Thoracic aorta (tissue), 2 donors: ENCODE results near the gene TPPP. TPM values are rescaled to one million over a fixed set of nuclear protein-coding genes. Genes with fewer than 3 reads are reported as not detected.
"Not testable (repeated sequence)": the region's sequence is repeated elsewhere in the genome, so short reads cannot be mapped to it uniquely, and the experiment has no call there.

Experiments used
- ATAC-seq: fragments of 150-250 bp; one replicate; pipeline ENCODE4 v1.8.0; 2017; ENCODE audit warnings: low read depth; ENCODE audit not compliant: insufficient number of reproducible peaks, low FRiP score
- DNase-seq: peaks from one replicate; pipeline ENCODE4 v3.0.0-alpha.2; 2020; ENCODE audit warnings: low spot score
- H3K27ac ChIP-seq, 2 donors: fragments of 200-600 bp; sonication (generic); 1 replicate in 1 of 2; 2 replicates in 1 of 2; pipeline ENCODE4 v1.5.1; 2016; ENCODE audit warnings: mild to moderate bottlenecking in 2 of 2, moderate library complexity in 2 of 2
- H3K27me3 ChIP-seq: fragments of 200-600 bp; sonication (generic); replicated peaks from 2 replicates; pipeline ENCODE4 v1.6.0; 2016; ENCODE audit warnings: mild to moderate bottlenecking; ENCODE audit not compliant: insufficient read depth
- H3K36me3 ChIP-seq: fragments of 200-600 bp; sonication (generic); one replicate; pipeline ENCODE4 v1.5.1; 2016
- H3K4me1 ChIP-seq, 2 donors: fragments of 200-600 bp; sonication (generic); 1 replicate in 1 of 2; 2 replicates in 1 of 2; pipeline versions ENCODE4 v1.5.1 to v1.6.0; 2016; ENCODE audit warnings: low read depth in 2 of 2, mild to moderate bottlenecking in 1 of 2; ENCODE audit not compliant: control insufficient read depth in 1 of 2
- H3K4me3 ChIP-seq: fragments of 200-600 bp; sonication (generic); 2 replicates; pipeline ENCODE4 v1.5.1; 2016; ENCODE audit warnings: mild to moderate bottlenecking
- H3K9me3 ChIP-seq: fragments of 200-600 bp; sonication (generic); 2 replicates; pipeline ENCODE4 v1.5.1; 2016
- CTCF ChIP-seq: fragments of 200-600 bp; sonication (generic); IDR thresholded peaks from one replicate; pipeline ENCODE4 v1.5.1; 2019; ENCODE audit warnings: antibody characterized with exemption
- total RNA-seq, 2 donors: library from RNA; depleted of rRNA; stranded (reverse); fragments of >200 nt; gene quantifications; one replicate each; pipeline versions ENCODE4 v1.1.0 to v1.2.3, GENCODE V29; 2016

The TPPP gene
- total RNA-seq, 2 donors from 2014 or later, result 9.9 to 13.0 TPM

GRCh38 chr5:685262-686171 is 7.6 kb downstream of the TPPP start:
- Histone ChIP-seq H3K36me3 (no peaks in the 10 kb centered on the region), H3K4me3 (no peak overlapping the region), H3K27ac (no peak overlapping the region), H3K4me1 (no peaks in the 10 kb centered on the region), H3K9me3 (no peaks in the 10 kb centered on the region), H3K27me3 (no peaks in the 10 kb centered on the region)
- ATAC-seq (no peak), DNase-seq (no peak)
- TF ChIP-seq CTCF, result no peak

GRCh38 chr5:684751-685216 is 8.4 kb downstream of the TPPP start:
- H3K36me3 ChIP-seq, result no peaks in the 10 kb centered on the region
- H3K27me3 ChIP-seq, result no peaks in the 10 kb centered on the region
- no peak for ATAC-seq
- H3K4me3 ChIP-seq, result no peak overlapping the region
- DNase-seq, result no peak
- no peak for TF ChIP-seq CTCF
- no peaks in the 10 kb centered on the region for H3K9me3 ChIP-seq
- H3K4me1 ChIP-seq, result no peaks in the 10 kb centered on the region
- no peak overlapping the region for H3K27ac ChIP-seq

- DNase-seq (no peak), ATAC-seq (no peak)
- Histone ChIP-seq H3K9me3 (no peaks in the 10 kb centered on the region), H3K36me3 (no peaks in the 10 kb centered on the region), H3K27me3 (no peaks in the 10 kb centered on the region), H3K4me1 (no peaks in the 10 kb centered on the region), H3K4me3 (no peak overlapping the region), H3K27ac (no peak overlapping the region)
- TF ChIP-seq CTCF, result no peak
Observed at GRCh38 chr5:683551-684481, 9.3 kb downstream of the TPPP start.

- not testable (repeated sequence) for ATAC-seq, DNase-seq, H3K9me3 ChIP-seq, H3K4me1 ChIP-seq, H3K36me3 ChIP-seq, H3K27me3 ChIP-seq, H3K4me3 ChIP-seq, H3K27ac ChIP-seq
Observed at GRCh38 chr5:682651-683358, 10.3 kb downstream of the TPPP start.

- not testable (repeated sequence) for H3K4me3 ChIP-seq, H3K27ac ChIP-seq, H3K27me3 ChIP-seq, DNase-seq, H3K36me3 ChIP-seq, ATAC-seq, H3K9me3 ChIP-seq, H3K4me1 ChIP-seq
Observed at GRCh38 chr5:682216-682615, 10.9 kb downstream of the TPPP start.

- H3K9me3 ChIP-seq, H3K36me3 ChIP-seq, H3K27me3 ChIP-seq, DNase-seq, H3K4me1 ChIP-seq, H3K27ac ChIP-seq, ATAC-seq, H3K4me3 ChIP-seq: not testable (repeated sequence)
Observed at GRCh38 chr5:681317-682191, 11.6 kb downstream of the TPPP start.

- H3K27ac ChIP-seq, ATAC-seq, H3K9me3 ChIP-seq, H3K36me3 ChIP-seq, H3K4me1 ChIP-seq, H3K27me3 ChIP-seq, H3K4me3 ChIP-seq, DNase-seq: not testable (repeated sequence)
Observed at GRCh38 chr5:680836-681235, 12.3 kb downstream of the TPPP start.

- not testable (repeated sequence) for H3K27ac ChIP-seq, DNase-seq, H3K4me3 ChIP-seq, H3K4me1 ChIP-seq, H3K36me3 ChIP-seq, H3K9me3 ChIP-seq, ATAC-seq, H3K27me3 ChIP-seq
Observed at GRCh38 chr5:680118-680795, 12.9 kb downstream of the TPPP start.
